Loucy (cell line): ENCODE measurements around the gene FADD.
A peak's percentile ranks its signal among the peaks of the same experiment; 100 is the strongest.

Experiments
- H2AFZ ChIP-seq: fragments of 200-600 bp; sonication (generic); 2 replicates; pipeline ENCODE4 v1.6.0; 2016; ENCODE audit warnings: antibody characterized with exemption, mild to moderate bottlenecking, low read length, moderate library complexity
- H3F3A ChIP-seq: fragments of 200-600 bp; 2 replicates; pipeline ENCODE4 v1.6.0; 2016; ENCODE audit warnings: antibody characterized with exemption, low read depth, mild to moderate bottlenecking
- H3K27me3 ChIP-seq: fragments of 200-600 bp; sonication (generic); 2 replicates; pipeline ENCODE4 v1.6.1; 2014; ENCODE audit warnings: low read length, mild to moderate bottlenecking; ENCODE audit not compliant: insufficient read depth, poor library complexity, severe bottlenecking
- H3K36me3 ChIP-seq: fragments of 200-600 bp; sonication (generic); 2 replicates; pipeline ENCODE4 v1.6.1; 2016; ENCODE audit warnings: low read length; ENCODE audit not compliant: insufficient read depth
- H3K4me1 ChIP-seq: fragments of 200-600 bp; sonication (generic); 2 replicates; pipeline ENCODE4 v1.5.1; 2014; ENCODE audit warnings: low read length, mild to moderate bottlenecking; ENCODE audit not compliant: insufficient read depth, poor library complexity, severe bottlenecking
- H3K4me2 ChIP-seq: fragments of 200-600 bp; sonication (generic); 2 replicates; pipeline ENCODE4 v1.6.0; 2014; ENCODE audit warnings: antibody characterized with exemption, low read length, low read depth, mild to moderate bottlenecking; ENCODE audit not compliant: poor library complexity, severe bottlenecking
- H3K4me3 ChIP-seq: fragments of 200-600 bp; sonication (generic); 2 replicates; pipeline ENCODE4 v1.5.1; 2014; ENCODE audit warnings: low read length, mild to moderate bottlenecking, mixed read lengths; ENCODE audit not compliant: poor library complexity, severe bottlenecking
- H3K79me2 ChIP-seq: fragments of 200-600 bp; sonication (generic); 2 replicates; pipeline ENCODE4 v1.6.1; 2014; ENCODE audit warnings: low read length; ENCODE audit not compliant: insufficient read depth
- H3K9ac ChIP-seq: fragments of 200-600 bp; sonication (generic); 2 replicates; pipeline ENCODE4 v1.6.0; 2014; ENCODE audit warnings: mild to moderate bottlenecking, low read depth, low read length, moderate library complexity; ENCODE audit not compliant: poor library complexity, severe bottlenecking
- H3K9me2 ChIP-seq: fragments of 200-600 bp; sonication (generic); replicated peaks from 2 replicates; pipeline ENCODE4 v1.6.1; 2016; ENCODE audit warnings: low read depth, low read length, mixed read lengths
- H3K9me3 ChIP-seq: fragments of 200-600 bp; sonication (generic); 2 replicates; pipeline ENCODE4 v1.6.1; 2014; ENCODE audit warnings: mild to moderate bottlenecking, antibody characterized with exemption, low read length, low read depth; ENCODE audit not compliant: insufficient read depth
- H4K20me1 ChIP-seq: fragments of 200-600 bp; sonication (generic); 2 replicates; pipeline ENCODE4 v1.6.0; 2014; ENCODE audit warnings: antibody characterized with exemption, low read length, mild to moderate bottlenecking; ENCODE audit not compliant: insufficient read depth, poor library complexity, severe bottlenecking
- CTCF ChIP-seq: fragments of 200-600 bp; sonication (generic); conservative IDR thresholded peaks from 2 replicates; pipeline ENCODE4 v1.5.1; 2014; ENCODE audit warnings: mild to moderate bottlenecking, antibody characterized with exemption, low read length
- EZH2phosphoT487 ChIP-seq: fragments of 200-600 bp; IDR thresholded peaks from 2 replicates; pipeline ENCODE4 v1.6.1; 2018; ENCODE audit warnings: antibody characterized with exemption, mild to moderate bottlenecking, moderate library complexity, borderline replicate concordance

Gene FADD

GRCh38 chr11:70206982-70207376, 3.9 kb downstream of the FADD start:
- H3K4me3 ChIP-seq: no peak overlapping the region
- peaks cover 6% of the 10 kb centered on the region for H3K27me3 ChIP-seq
- H3K9me3 ChIP-seq: no peaks in the 10 kb centered on the region
- peaks cover 53% of the 10 kb centered on the region for H3K79me2 ChIP-seq
- H3K9ac ChIP-seq: no peak overlapping the region
- TF ChIP-seq CTCF: no peak
- no peak for TF ChIP-seq EZH2phosphoT487
- peaks cover 26% of the 10 kb centered on the region for H3K4me1 ChIP-seq
- no peaks in the 10 kb centered on the region for H3F3A ChIP-seq
- no peaks in the 10 kb centered on the region for H3K9me2 ChIP-seq
- peak overlapping the region; percentile 91 for H3K4me2 ChIP-seq
- H3K36me3 ChIP-seq: peaks cover 20% of the 10 kb centered on the region; the same call in 1 of the 2 replicates
- H4K20me1 ChIP-seq: peaks cover 57% of the 10 kb centered on the region
- H2AFZ ChIP-seq: no peak overlapping the region

DNA sequence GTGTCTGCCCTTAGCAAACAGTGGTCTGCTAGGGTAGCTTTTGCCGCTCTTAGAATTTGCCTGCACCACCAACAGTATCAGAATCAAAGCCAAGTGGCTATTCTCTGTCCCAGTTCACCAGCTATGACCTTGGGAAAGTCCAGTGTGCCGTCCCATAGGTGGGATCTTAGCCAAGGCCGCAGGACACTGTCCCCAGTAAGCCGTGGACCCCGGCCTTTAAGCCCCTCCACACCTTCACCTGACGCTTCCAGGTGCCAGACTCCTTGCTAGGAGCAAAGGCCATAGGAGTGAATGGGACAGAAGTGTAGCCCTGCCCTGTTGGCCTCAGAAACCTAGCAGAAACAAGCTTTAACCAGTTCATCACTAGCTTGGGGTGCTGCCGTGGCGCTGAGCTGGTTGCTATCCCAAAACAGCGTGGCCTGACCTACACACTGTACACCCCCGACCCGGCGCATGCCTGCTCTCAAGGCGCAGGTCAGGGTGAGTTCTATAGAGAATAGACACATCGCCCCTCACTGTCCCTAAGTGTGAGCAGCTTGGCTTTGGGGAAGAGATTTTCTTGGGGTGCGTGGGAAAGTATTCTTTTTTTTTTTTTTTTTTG, 4.5 kb downstream of the FADD start:
- Histone ChIP-seq H3K9ac (no peak overlapping the region), H3K9me3 (no peaks in the 10 kb centered on the region), H3K4me3 (no peak overlapping the region), H3K36me3 (peaks cover 20% of the 10 kb centered on the region; the same call in 1 of the 2 replicates), H3K4me2 (peak overlapping the region; percentile 91), H3K79me2 (peaks cover 53% of the 10 kb centered on the region), H4K20me1 (peaks cover 57% of the 10 kb centered on the region), H3F3A (no peaks in the 10 kb centered on the region), H2AFZ (no peak overlapping the region), H3K9me2 (no peaks in the 10 kb centered on the region), H3K27me3 (peaks cover 6% of the 10 kb centered on the region), H3K4me1 (peaks cover 19% of the 10 kb centered on the region)
- TF ChIP-seq CTCF: no peak
- TF ChIP-seq EZH2phosphoT487: no peak

- peaks cover 44% of the 10 kb centered on the region for H4K20me1 ChIP-seq
- no peak overlapping the region for H3K4me2 ChIP-seq
- H3K9me3 ChIP-seq: no peaks in the 10 kb centered on the region
- H2AFZ ChIP-seq: no peak overlapping the region
- peaks cover 14% of the 10 kb centered on the region for H3K4me1 ChIP-seq
- H3F3A ChIP-seq: no peaks in the 10 kb centered on the region
- no peak for TF ChIP-seq CTCF
- TF ChIP-seq EZH2phosphoT487: no peak
- H3K9ac ChIP-seq: no peak overlapping the region
- peaks cover 40% of the 10 kb centered on the region for H3K79me2 ChIP-seq
- no peaks in the 10 kb centered on the region for H3K27me3 ChIP-seq
- H3K9me2 ChIP-seq: no peaks in the 10 kb centered on the region
- peaks cover 20% of the 10 kb centered on the region; the same call in 1 of the 2 replicates for H3K36me3 ChIP-seq
- no peak overlapping the region for H3K4me3 ChIP-seq
These were observed 6.4 kb downstream of the FADD start for GRCh38 chr11:70209391-70209912.
